ENCODE data around the gene CMSS1. TPM values are rescaled to one million over a fixed set of nuclear protein-coding genes. Genes with fewer than 3 reads are reported as not detected.

CMSS1 gene
- polyA plus RNA-seq, 1 donor from 2014 or later: 31.8 TPM

DNA sequence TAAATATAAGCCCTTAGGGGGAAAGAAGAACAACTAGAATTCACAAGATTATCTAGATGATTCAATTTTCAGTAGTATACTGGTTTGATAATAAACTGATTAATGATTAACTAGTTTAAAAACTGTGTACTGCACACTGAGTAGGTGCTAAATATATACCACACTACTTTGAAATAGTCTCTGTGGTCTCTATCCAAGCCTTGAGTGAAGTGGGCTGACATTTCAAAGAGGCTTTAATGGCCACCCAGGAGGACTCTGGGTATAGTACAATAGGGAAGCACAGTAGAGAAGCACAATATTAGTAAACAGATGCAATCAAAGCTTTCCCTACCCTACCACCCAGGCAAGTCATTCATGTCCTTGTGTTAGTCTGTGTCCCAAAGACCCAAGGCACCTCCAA is 249.9 kb downstream of the CMSS1 start:
- Histone ChIP-seq H3K36me3 (ENCODE audit: insufficient read depth, low read length) (no peaks in the 10 kb centered on the region), H3F3A (ENCODE audit: insufficient read depth, low read length, poor library complexity, severe bottlenecking) (no peaks in the 10 kb centered on the region), H3K79me2 (replicated peaks; ENCODE audit: insufficient read depth, low read length) (no peaks in the 10 kb centered on the region), H3K9me3 (ENCODE audit: low read length) (no peaks in the 10 kb centered on the region), H3K27me3 (ENCODE audit: insufficient read depth, low read depth, low read length) (no peaks in the 10 kb centered on the region), H3K27ac (ENCODE audit: low read length) (no peak overlapping the region), H2AFZ (ENCODE audit: low read depth, low read length) (no peak overlapping the region), H3K9me2 (ENCODE audit: insufficient read depth, low read length) (no peaks in the 10 kb centered on the region), H4K20me1 (ENCODE audit: insufficient read depth) (no peaks in the 10 kb centered on the region), H3K4me3 (ENCODE audit: low read length) (no peak overlapping the region), H3K4me2 (ENCODE audit: low read length) (no peak overlapping the region), H3K9ac (ENCODE audit: low read length) (no peak overlapping the region)
- TF ChIP-seq EP300 (conservative IDR thresholded peaks at IDR 0.05; ENCODE audit: poor library complexity, severe bottlenecking): no peak
- TF ChIP-seq, protein P1, sequence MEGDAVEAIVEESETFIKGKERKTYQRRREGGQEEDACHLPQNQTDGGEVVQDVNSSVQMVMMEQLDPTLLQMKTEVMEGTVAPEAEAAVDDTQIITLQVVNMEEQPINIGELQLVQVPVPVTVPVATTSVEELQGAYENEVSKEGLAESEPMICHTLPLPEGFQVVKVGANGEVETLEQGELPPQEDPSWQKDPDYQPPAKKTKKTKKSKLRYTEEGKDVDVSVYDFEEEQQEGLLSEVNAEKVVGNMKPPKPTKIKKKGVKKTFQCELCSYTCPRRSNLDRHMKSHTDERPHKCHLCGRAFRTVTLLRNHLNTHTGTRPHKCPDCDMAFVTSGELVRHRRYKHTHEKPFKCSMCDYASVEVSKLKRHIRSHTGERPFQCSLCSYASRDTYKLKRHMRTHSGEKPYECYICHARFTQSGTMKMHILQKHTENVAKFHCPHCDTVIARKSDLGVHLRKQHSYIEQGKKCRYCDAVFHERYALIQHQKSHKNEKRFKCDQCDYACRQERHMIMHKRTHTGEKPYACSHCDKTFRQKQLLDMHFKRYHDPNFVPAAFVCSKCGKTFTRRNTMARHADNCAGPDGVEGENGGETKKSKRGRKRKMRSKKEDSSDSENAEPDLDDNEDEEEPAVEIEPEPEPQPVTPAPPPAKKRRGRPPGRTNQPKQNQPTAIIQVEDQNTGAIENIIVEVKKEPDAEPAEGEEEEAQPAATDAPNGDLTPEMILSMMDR (IDR thresholded peaks at IDR 0.05; ENCODE audit: poor library complexity, severe bottlenecking): no peak
- TF ChIP-seq POLR2AphosphoS5 (IDR thresholded peaks at IDR 0.05): no peak
- TF ChIP-seq EZH2 (IDR thresholded peaks at IDR 0.05; ENCODE audit: borderline replicate concordance, insufficient read depth, low read length, poor library complexity, severe bottlenecking): no peak
- TF ChIP-seq SMC3 (conservative IDR thresholded peaks at IDR 0.05; ENCODE audit: poor library complexity): no peak
- TF ChIP-seq MXI1 (conservative IDR thresholded peaks at IDR 0.05; ENCODE audit: poor library complexity, severe bottlenecking): no peak
- TF ChIP-seq RAD21 (conservative IDR thresholded peaks at IDR 0.05): no peak
- no peak for TF ChIP-seq TAF1 (IDR thresholded peaks at IDR 0.05; ENCODE audit: low read depth)

DNA sequence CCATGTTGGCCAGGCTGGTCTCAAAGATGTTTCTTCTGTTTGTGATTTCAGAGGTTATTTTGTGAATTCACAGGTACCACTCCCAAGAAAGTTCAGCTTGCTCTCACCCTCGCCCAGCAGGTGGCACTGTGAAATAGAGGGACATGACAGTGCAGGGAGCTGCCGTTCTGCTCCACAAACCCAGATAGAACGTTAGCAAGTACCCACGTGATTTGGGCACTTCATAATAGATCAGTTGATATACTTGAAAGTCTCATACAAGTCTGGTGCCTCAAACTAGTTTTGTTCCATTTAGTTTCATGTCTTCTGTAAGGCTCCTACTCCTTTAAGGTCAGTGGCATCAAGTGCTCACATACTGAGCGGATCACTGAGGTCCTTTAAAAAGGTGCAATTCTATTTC is 251.2 kb downstream of the CMSS1 start:
- H3K9ac ChIP-seq (ENCODE audit: low read length): no peak overlapping the region
- H3K27ac ChIP-seq (ENCODE audit: low read length): no peak overlapping the region
- no peaks in the 10 kb centered on the region for H3K36me3 ChIP-seq (ENCODE audit: insufficient read depth, low read length)
- no peaks in the 10 kb centered on the region for H3F3A ChIP-seq (ENCODE audit: insufficient read depth, low read length, poor library complexity, severe bottlenecking)
- no peaks in the 10 kb centered on the region for H3K9me3 ChIP-seq (ENCODE audit: low read length)
- H4K20me1 ChIP-seq (ENCODE audit: insufficient read depth): no peaks in the 10 kb centered on the region
- no peak overlapping the region for H2AFZ ChIP-seq (ENCODE audit: low read depth, low read length)
- H3K4me2 ChIP-seq (ENCODE audit: low read length): no peak overlapping the region
- TF ChIP-seq EZH2 (IDR thresholded peaks at IDR 0.05; ENCODE audit: borderline replicate concordance, insufficient read depth, low read length, poor library complexity, severe bottlenecking): no peak
- TF ChIP-seq, protein P1 (IDR thresholded peaks at IDR 0.05; ENCODE audit: poor library complexity, severe bottlenecking): peak; percentile 20
- H3K9me2 ChIP-seq (ENCODE audit: insufficient read depth, low read length): no peaks in the 10 kb centered on the region
- no peaks in the 10 kb centered on the region for H3K27me3 ChIP-seq (ENCODE audit: insufficient read depth, low read depth, low read length)
- H3K79me2 ChIP-seq (replicated peaks; ENCODE audit: insufficient read depth, low read length): no peaks in the 10 kb centered on the region
- H3K4me3 ChIP-seq (ENCODE audit: low read length): no peak overlapping the region

DNA sequence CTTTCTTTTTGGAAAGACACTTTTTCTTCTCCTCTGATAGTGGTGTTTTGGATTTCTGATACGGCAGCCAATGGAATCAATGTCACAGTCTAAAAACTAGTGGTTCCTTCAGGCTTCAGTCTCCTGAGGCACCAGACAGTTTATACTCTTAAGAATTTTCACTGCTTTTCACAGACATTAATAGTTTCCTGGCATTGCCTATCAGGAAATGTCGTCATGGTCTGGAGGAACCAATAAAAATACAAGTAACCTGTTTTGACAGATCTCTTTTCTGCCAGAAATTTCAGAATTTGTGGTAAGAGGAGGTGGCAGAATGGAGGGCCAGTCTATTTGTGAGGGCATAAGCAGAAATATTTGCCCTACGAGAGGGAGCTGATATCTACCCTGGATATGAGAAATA is 251.8 kb downstream of the CMSS1 start:
- Histone ChIP-seq H3K27ac (ENCODE audit: low read length) (no peak overlapping the region), H2AFZ (ENCODE audit: low read depth, low read length) (no peak overlapping the region), H3K4me2 (ENCODE audit: low read length) (no peak overlapping the region), H4K20me1 (ENCODE audit: insufficient read depth) (no peaks in the 10 kb centered on the region), H3K9ac (ENCODE audit: low read length) (no peak overlapping the region), H3K27me3 (ENCODE audit: insufficient read depth, low read depth, low read length) (no peaks in the 10 kb centered on the region), H3K9me3 (ENCODE audit: low read length) (no peaks in the 10 kb centered on the region), H3F3A (ENCODE audit: insufficient read depth, low read length, poor library complexity, severe bottlenecking) (no peaks in the 10 kb centered on the region), H3K79me2 (replicated peaks; ENCODE audit: insufficient read depth, low read length) (no peaks in the 10 kb centered on the region), H3K4me3 (ENCODE audit: low read length) (no peak overlapping the region), H3K9me2 (ENCODE audit: insufficient read depth, low read length) (no peaks in the 10 kb centered on the region), H3K36me3 (ENCODE audit: insufficient read depth, low read length) (no peaks in the 10 kb centered on the region)
- TF ChIP-seq, protein P2, sequence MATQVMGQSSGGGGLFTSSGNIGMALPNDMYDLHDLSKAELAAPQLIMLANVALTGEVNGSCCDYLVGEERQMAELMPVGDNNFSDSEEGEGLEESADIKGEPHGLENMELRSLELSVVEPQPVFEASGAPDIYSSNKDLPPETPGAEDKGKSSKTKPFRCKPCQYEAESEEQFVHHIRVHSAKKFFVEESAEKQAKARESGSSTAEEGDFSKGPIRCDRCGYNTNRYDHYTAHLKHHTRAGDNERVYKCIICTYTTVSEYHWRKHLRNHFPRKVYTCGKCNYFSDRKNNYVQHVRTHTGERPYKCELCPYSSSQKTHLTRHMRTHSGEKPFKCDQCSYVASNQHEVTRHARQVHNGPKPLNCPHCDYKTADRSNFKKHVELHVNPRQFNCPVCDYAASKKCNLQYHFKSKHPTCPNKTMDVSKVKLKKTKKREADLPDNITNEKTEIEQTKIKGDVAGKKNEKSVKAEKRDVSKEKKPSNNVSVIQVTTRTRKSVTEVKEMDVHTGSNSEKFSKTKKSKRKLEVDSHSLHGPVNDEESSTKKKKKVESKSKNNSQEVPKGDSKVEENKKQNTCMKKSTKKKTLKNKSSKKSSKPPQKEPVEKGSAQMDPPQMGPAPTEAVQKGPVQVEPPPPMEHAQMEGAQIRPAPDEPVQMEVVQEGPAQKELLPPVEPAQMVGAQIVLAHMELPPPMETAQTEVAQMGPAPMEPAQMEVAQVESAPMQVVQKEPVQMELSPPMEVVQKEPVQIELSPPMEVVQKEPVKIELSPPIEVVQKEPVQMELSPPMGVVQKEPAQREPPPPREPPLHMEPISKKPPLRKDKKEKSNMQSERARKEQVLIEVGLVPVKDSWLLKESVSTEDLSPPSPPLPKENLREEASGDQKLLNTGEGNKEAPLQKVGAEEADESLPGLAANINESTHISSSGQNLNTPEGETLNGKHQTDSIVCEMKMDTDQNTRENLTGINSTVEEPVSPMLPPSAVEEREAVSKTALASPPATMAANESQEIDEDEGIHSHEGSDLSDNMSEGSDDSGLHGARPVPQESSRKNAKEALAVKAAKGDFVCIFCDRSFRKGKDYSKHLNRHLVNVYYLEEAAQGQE (IDR thresholded peaks at IDR 0.05; ENCODE audit: borderline replicate concordance): no peak
- TF ChIP-seq, protein P1 (IDR thresholded peaks at IDR 0.05; ENCODE audit: poor library complexity, severe bottlenecking): no peak
- TF ChIP-seq MXI1 (conservative IDR thresholded peaks at IDR 0.05; ENCODE audit: poor library complexity, severe bottlenecking) (no peak), SMC3 (conservative IDR thresholded peaks at IDR 0.05; ENCODE audit: poor library complexity) (no peak), POLR2AphosphoS5 (IDR thresholded peaks at IDR 0.05) (no peak), EP300 (conservative IDR thresholded peaks at IDR 0.05; ENCODE audit: poor library complexity, severe bottlenecking) (no peak), TAF1 (IDR thresholded peaks at IDR 0.05; ENCODE audit: low read depth) (no peak), RAD21 (conservative IDR thresholded peaks at IDR 0.05) (no peak), EZH2 (IDR thresholded peaks at IDR 0.05; ENCODE audit: borderline replicate concordance, insufficient read depth, low read length, poor library complexity, severe bottlenecking) (no peak)
